ENCODE measurements around the gene RUNX3. TPM values are rescaled to one million over a fixed set of nuclear protein-coding genes. Genes with fewer than 3 reads are reported as not detected.
A peak's percentile ranks its signal among the peaks of the same experiment; 100 is the strongest.

Gene RUNX3
- total RNA-seq, 4 donors from 2014 or later: 0.26 to 1.7 (median 1.6) TPM; not detected in 1

DNA sequence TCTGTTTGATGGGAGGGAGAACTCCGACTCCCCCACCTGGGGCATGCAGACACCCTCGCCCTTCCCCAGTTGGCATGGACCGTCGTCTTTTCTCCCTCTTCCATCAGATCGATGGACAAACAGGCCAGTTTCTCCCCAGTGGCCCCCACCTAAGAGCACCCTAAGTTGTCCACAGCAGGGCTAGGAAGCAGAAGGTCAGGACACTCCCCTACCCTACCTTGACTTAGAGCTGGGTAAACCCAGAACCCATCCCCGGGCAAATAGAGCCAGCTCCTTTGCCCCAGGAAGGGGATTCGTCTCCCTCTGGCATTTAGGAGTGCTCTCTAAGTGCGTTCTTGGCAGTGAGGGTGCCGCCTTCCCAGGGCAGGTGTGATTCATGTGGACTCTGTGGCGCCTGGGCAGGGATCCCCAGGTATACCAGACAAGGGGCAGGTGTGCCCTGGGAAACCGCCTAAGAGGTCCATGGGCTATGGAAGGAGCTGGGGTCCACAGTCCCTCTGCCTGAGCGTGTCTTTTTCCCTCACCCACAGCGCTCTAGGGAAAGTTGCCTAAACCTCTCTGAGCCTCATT lies 2.7 kb upstream of the RUNX3 start:
- no peak overlapping the region for H3K27ac ChIP-seq
- no peaks in the 10 kb centered on the region for H3K9me3 ChIP-seq
- no peaks in the 10 kb centered on the region for H3K36me3 ChIP-seq
- no peak for DNase-seq
- no peak overlapping the region for H3K4me3 ChIP-seq
- H3K27me3 ChIP-seq: peaks cover 33 to 38% of the 10 kb centered on the region in 2 donors
- intact Hi-C loops (cut with DNase I; ENCODE audit: low total_unique reads): no loop called here
- no peak for TF ChIP-seq CTCF (IDR thresholded peaks at IDR 0.05)
- TF ChIP-seq POLR2A (IDR thresholded peaks at IDR 0.05): no peak
- H3K4me1 ChIP-seq: peaks cover 0 to 12% of the 10 kb centered on the region in 2 donors

DNA sequence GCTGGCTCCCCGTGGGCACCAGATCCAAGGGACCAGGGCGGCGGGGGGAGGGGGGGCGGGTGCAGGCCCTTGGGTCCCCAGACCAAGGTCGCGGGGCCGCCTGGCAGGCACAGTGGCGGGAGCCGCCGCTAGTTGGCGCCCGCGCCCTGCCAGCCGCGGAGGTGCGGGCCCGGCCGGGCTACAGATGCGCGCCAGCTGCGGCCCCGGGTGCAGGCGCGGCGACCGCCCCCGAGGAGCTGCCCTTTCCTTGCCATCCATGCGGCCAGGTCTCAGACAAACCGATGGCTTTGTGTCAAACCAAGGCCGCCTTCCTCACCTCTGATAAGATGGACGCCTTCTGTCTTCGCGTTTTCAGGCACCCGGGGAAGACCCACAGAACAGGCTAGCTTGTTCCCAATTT lies 2.2 kb upstream of the RUNX3 start:
- no peak for DNase-seq
- intact Hi-C loops (cut with DNase I; ENCODE audit: low total_unique reads): no loop called here
- TF ChIP-seq CTCF (IDR thresholded peaks at IDR 0.05): peak; percentile 40 to 71 (median 55)
- no peak for TF ChIP-seq POLR2A (IDR thresholded peaks at IDR 0.05)
- peaks cover 0 to 12% of the 10 kb centered on the region in 2 donors for H3K4me1 ChIP-seq
- H3K27me3 ChIP-seq: peaks cover 33 to 43% of the 10 kb centered on the region in 2 donors
- H3K4me3 ChIP-seq: peak overlapping the region in 1 of 2 donors; percentile 15
- H3K36me3 ChIP-seq: no peaks in the 10 kb centered on the region
- H3K27ac ChIP-seq: no peak overlapping the region
- H3K9me3 ChIP-seq: no peaks in the 10 kb centered on the region

DNA sequence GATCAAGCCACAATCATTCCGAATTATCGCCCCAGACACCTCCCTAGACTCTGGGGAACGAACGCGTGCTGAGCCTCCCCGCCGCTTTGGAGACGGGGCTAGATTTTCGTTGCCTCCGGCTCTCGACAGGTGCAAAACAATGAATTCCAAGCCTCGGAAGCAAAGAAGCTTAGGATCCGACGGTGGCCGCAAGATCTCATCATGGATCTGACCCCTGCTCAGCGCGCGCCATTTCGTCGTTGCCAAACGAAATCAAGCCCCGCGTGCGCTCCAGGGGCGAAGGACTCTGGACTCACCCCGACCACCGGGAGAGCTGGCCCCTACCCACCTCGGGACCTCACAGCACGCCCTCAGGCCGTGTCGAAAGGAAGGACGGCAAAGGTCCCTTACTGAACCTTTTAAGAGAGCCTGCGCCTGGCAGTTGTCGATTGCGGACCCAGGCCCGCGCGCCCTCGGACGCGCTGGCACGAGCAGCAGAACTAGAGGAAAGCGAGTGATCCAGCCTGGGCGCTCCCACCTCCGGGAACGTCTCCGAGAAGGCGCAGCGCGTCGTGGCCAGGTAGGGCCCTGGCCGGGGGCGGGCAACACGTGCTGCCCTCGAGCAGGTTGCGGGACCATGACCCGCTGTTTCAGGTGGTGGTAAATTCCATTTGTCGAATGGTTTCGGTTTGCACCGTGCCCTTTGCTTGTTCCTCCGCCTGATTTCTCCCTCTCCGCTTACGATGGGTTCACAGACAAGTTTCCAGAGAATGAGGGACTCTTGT lies 1.6 kb upstream of the RUNX3 start:
- H3K4me1 ChIP-seq: peaks cover 0 to 12% of the 10 kb centered on the region in 2 donors
- H3K36me3 ChIP-seq: no peaks in the 10 kb centered on the region

DNA sequence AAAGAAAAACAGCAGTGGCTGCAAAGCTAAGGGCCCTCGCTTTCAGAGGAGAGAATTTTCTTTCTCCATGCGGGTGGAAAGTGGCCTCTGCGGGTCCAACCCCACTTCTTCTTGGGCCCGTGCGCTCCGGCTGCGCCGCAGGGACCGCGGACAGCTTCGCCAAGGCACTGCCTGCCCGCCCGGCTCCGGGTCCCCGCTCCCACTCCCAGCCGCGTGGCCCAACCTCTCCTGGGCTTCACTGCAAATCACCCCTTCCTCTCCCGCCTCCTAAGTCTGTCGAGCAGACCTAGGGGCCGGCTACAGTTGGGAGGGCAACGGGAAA lies 1.0 kb upstream of the RUNX3 start:
- Histone ChIP-seq H3K4me1 (peaks cover 0 to 12% of the 10 kb centered on the region in 2 donors), H3K27me3 (peaks cover 33 to 53% of the 10 kb centered on the region in 2 donors), H3K9me3 (no peaks in the 10 kb centered on the region), H3K4me3 (no peak overlapping the region), H3K36me3 (no peaks in the 10 kb centered on the region), H3K27ac (no peak overlapping the region)
- TF ChIP-seq POLR2A (IDR thresholded peaks at IDR 0.05) (no peak), CTCF (IDR thresholded peaks at IDR 0.05) (no peak)
- intact Hi-C loops (cut with DNase I; ENCODE audit: low total_unique reads): no loop called here
- DNase-seq: no peak

More for the DNA sequence above, 1.6 kb upstream of the RUNX3 start:
- H3K4me3 ChIP-seq: peak overlapping the region in 1 of 2 donors; percentile 15
- intact Hi-C loops (cut with DNase I; ENCODE audit: low total_unique reads): no loop called here
- DNase-seq: no peak
- no peaks in the 10 kb centered on the region for H3K9me3 ChIP-seq
- no peak overlapping the region for H3K27ac ChIP-seq
- TF ChIP-seq POLR2A (IDR thresholded peaks at IDR 0.05): no peak
- no peak for TF ChIP-seq CTCF (IDR thresholded peaks at IDR 0.05)
- peaks cover 33 to 49% of the 10 kb centered on the region in 2 donors for H3K27me3 ChIP-seq

All from uterus (tissue), 4 donors.